Activated CD4-positive, alpha-beta T cell treated with anti-CD3 and anti-CD28 coated beads for 36 hours (primary cell): ENCODE results near the gene HSBP1L1. TPM values are rescaled to one million over a fixed set of nuclear protein-coding genes. Genes with fewer than 3 reads are reported as not detected.

ENCODE experiments used
- ATAC-seq: fragments of 200-7000 bp; cut with Tn5 transposase; one replicate; pipeline ENCODE4 v1.10.0; 2021; ENCODE audit warnings: mild to moderate bottlenecking, moderate library complexity
- CTCF ChIA-PET: fragments of 350-600 bp; sonication (Branson Sonifier 250); formaldehyde crosslinking; loops from one replicate; lab custom pipeline; 2021; ENCODE audit warnings: antibody characterized with exemption; lab: Charles Lee
- POLR2A ChIA-PET: fragments of 350-600 bp; sonication (Branson Sonifier 250); formaldehyde crosslinking; loops from one replicate; lab custom pipeline; 2021; ENCODE audit warnings: antibody characterized with exemption, inconsistent platforms; lab: Charles Lee
- DNase-seq: peaks from one replicate; pipeline ENCODE4 v3.0.0-alpha.2; 2020
- H3K27ac Mint-ChIP-seq: one replicate; pipeline ENCODE4 v1.8.0; 2021; ENCODE audit warnings: mixed read lengths
- H3K27me3 Mint-ChIP-seq: one replicate; pipeline ENCODE4 v1.8.0; 2021; ENCODE audit warnings: mixed read lengths
- H3K36me3 Mint-ChIP-seq: one replicate; pipeline ENCODE4 v1.8.0; 2021; ENCODE audit warnings: low read depth, mixed read lengths
- H3K4me1 Mint-ChIP-seq: one replicate; pipeline ENCODE4 v1.8.0; 2021; ENCODE audit warnings: mixed read lengths
- H3K4me3 Mint-ChIP-seq: one replicate; pipeline ENCODE4 v1.8.0; 2021; ENCODE audit warnings: mild to moderate bottlenecking, moderate library complexity, mixed read lengths
- H3K9me3 Mint-ChIP-seq: one replicate; pipeline ENCODE4 v1.8.0; 2021; ENCODE audit warnings: low read depth, mixed read lengths
- intact Hi-C, 2 experiments: fragments of 100-400 bp; cut with DNase I in 1 of 2; cut with micrococcal nuclease in 1 of 2; formaldehyde crosslinking; loops; one replicate each; pipeline versions ENCODE4 v1.14.2 to v1.15.1; 2022 to 2024; cut with DNase I, micrococcal nuclease
- total RNA-seq, 2 experiments: library from RNA; stranded (reverse); gene quantifications; one replicate each; pipeline ENCODE4 v1.2.3, GENCODE V29; 2021

Gene HSBP1L1
- total RNA-seq, 2 experiments from 2014 or later, result 14.4 to 16.9 TPM

- Mint-ChIP-seq H3K36me3 (peaks cover 10% of the 10 kb centered on the region), H3K27me3 (no peaks in the 10 kb centered on the region), H3K27ac (no peak overlapping the region), H3K4me3 (no peak overlapping the region), H3K9me3 (no peaks in the 10 kb centered on the region), H3K4me1 (peaks cover 45% of the 10 kb centered on the region)
- intact Hi-C loops, result no loop called here
- DNase-seq, result no peak
- ChIA-PET CTCF (no interaction called here), POLR2A (no interaction called here)
- no peak for ATAC-seq
Observed at GRCh38 chr18:79948719-79949411, 15.6 kb upstream of the HSBP1L1 start.

- peaks cover 10% of the 10 kb centered on the region for H3K36me3 Mint-ChIP-seq
- peaks cover 41% of the 10 kb centered on the region for H3K4me1 Mint-ChIP-seq
- ATAC-seq (no peak), DNase-seq (peak; percentile 34)
- intact Hi-C loops, result loop anchor here (2.0 to 5.0 kb wide), 3 partner anchors 39 to 883 kb away; partner anchors contain the start of genes ATP9B (in 1 of the 2) and TXNL4A (in 1 of the 2)
- ChIA-PET POLR2A (no interaction called here), CTCF (interaction anchor here (0.6 to 0.9 kb wide), 3 partner anchors 10 to 87 kb away, joined by 3 to 5 read pairs (median 3); no protein-coding TSS in a partner anchor)
- H3K4me3 Mint-ChIP-seq, result peak overlapping the region; percentile 82
- no peaks in the 10 kb centered on the region for H3K27me3 Mint-ChIP-seq
- H3K27ac Mint-ChIP-seq, result peak overlapping the region; percentile 81
- no peaks in the 10 kb centered on the region for H3K9me3 Mint-ChIP-seq
Observed at GRCh38 chr18:79949697-79950487, 14.6 kb upstream of the HSBP1L1 start.

GRCh38 chr18:79950515-79951341, 13.7 kb upstream of the HSBP1L1 start:
- Mint-ChIP-seq H3K27me3 (no peaks in the 10 kb centered on the region), H3K9me3 (no peaks in the 10 kb centered on the region), H3K27ac (peak overlapping the region; percentile 81), H3K36me3 (peaks cover 10% of the 10 kb centered on the region), H3K4me1 (peaks cover 41% of the 10 kb centered on the region), H3K4me3 (peak overlapping the region; percentile 82)
- intact Hi-C loops, result loop anchor here (1.0 to 5.0 kb wide), 8 partner anchors 14 to 883 kb away; partner anchors contain the start of genes RBFA (in 2 of the 2), TXNL4A (in 2 of the 2), ADNP2 (in 1 of the 2) and ATP9B (in 1 of the 2)
- peak; percentile 48 for DNase-seq
- peak; percentile 17 for ATAC-seq
- CTCF ChIA-PET, result interaction anchor here (0.9 to 1.6 kb wide), 2 partner anchors 17 to 32 kb away, joined by 3 read pairs; no protein-coding TSS in a partner anchor
- POLR2A ChIA-PET, result interaction anchor here (1.0 kb wide), 1 partner anchor 13 kb away, joined by 3 read pairs; no protein-coding TSS in a partner anchor

GRCh38 chr18:79951545-79952455, 12.6 kb upstream of the HSBP1L1 start, which contains the start of gene SLC66A2:
TSS of gene SLC66A2 (minus strand) at chr18:79951653. CDS start at chr18:79950926, 727 bp downstream.
- POLR2A ChIA-PET, result interaction anchor here (0.6 to 1.0 kb wide), 3 partner anchors 12 to 506 kb away, joined by 3 read pairs; no protein-coding TSS in a partner anchor

GRCh38 chr18:79952456-79952995, 11.9 kb upstream of the HSBP1L1 start:
- ATAC-seq, result no peak
- no peaks in the 10 kb centered on the region for H3K9me3 Mint-ChIP-seq
- no peak for DNase-seq
- peaks cover 10% of the 10 kb centered on the region for H3K36me3 Mint-ChIP-seq
- ChIA-PET POLR2A (no interaction called here), CTCF (interaction anchor here (0.5 to 1.6 kb wide), 2 partner anchors 9 to 15 kb away, joined by 3 read pairs; no protein-coding TSS in a partner anchor)
- H3K27ac Mint-ChIP-seq, result no peak overlapping the region
- H3K27me3 Mint-ChIP-seq, result no peaks in the 10 kb centered on the region
- H3K4me1 Mint-ChIP-seq, result peaks cover 37% of the 10 kb centered on the region
- H3K4me3 Mint-ChIP-seq, result peak overlapping the region; percentile 40
- intact Hi-C loops, result loop anchor here in 1 of 2 experiments (5.0 kb wide), 2 partner anchors 550 to 885 kb away; partner anchors contain the start of gene ATP9B

More at GRCh38 chr18:79951545-79952455, 12.6 kb upstream of the HSBP1L1 start, which contains the start of gene SLC66A2:
- peaks cover 39% of the 10 kb centered on the region for H3K4me1 Mint-ChIP-seq
- H3K9me3 Mint-ChIP-seq, result no peaks in the 10 kb centered on the region
- CTCF ChIA-PET, result interaction anchor here (1.6 kb wide), 1 partner anchor 16 kb away, joined by 3 read pairs; no protein-coding TSS in a partner anchor
- peaks cover 10% of the 10 kb centered on the region for H3K36me3 Mint-ChIP-seq
- no peaks in the 10 kb centered on the region for H3K27me3 Mint-ChIP-seq
- intact Hi-C loops, result loop anchor here (1.0 to 5.0 kb wide), 8 partner anchors 13 to 884 kb away; partner anchors contain the start of genes RBFA (in 2 of the 2), TXNL4A (in 2 of the 2), ADNP2 (in 1 of the 2) and ATP9B (in 1 of the 2)
- DNase-seq, result peak; percentile 97
- peak; percentile 87 for ATAC-seq
- peak within 1 kb of the TSS; percentile 82 for H3K4me3 Mint-ChIP-seq
- peak within 1 kb of the TSS; percentile 81 for H3K27ac Mint-ChIP-seq

- intact Hi-C loops, result loop anchor here in 1 of 2 experiments (5.0 kb wide), 2 partner anchors 551 to 886 kb away; partner anchors contain the start of gene ATP9B
- ChIA-PET POLR2A (no interaction called here), CTCF (interaction anchor here (0.5 kb wide), 1 partner anchor 9 kb away, joined by 3 read pairs; no protein-coding TSS in a partner anchor)
- Mint-ChIP-seq H3K4me3 (no peak overlapping the region), H3K27ac (no peak overlapping the region), H3K9me3 (no peaks in the 10 kb centered on the region), H3K36me3 (peaks cover 10% of the 10 kb centered on the region), H3K27me3 (no peaks in the 10 kb centered on the region), H3K4me1 (peaks cover 37% of the 10 kb centered on the region)
- ATAC-seq (no peak), DNase-seq (no peak)
Observed at GRCh38 chr18:79952996-79953559, 11.4 kb upstream of the HSBP1L1 start.

- Mint-ChIP-seq H3K9me3 (no peaks in the 10 kb centered on the region), H3K27ac (no peak overlapping the region), H3K27me3 (no peaks in the 10 kb centered on the region), H3K4me3 (no peak overlapping the region), H3K4me1 (peaks cover 27% of the 10 kb centered on the region), H3K36me3 (peaks cover 3% of the 10 kb centered on the region)
- ChIA-PET POLR2A (no interaction called here), CTCF (no interaction called here)
- ATAC-seq, result peak; percentile 28
- intact Hi-C loops, result loop anchor here in 1 of 2 experiments (5.0 kb wide), 2 partner anchors 552 to 887 kb away; partner anchors contain the start of gene ATP9B
- peak; percentile 65 for DNase-seq
Observed at GRCh38 chr18:79953971-79954651, 10.3 kb upstream of the HSBP1L1 start.

- POLR2A ChIA-PET, result no interaction called here
- no peaks in the 10 kb centered on the region for H3K9me3 Mint-ChIP-seq
- no peaks in the 10 kb centered on the region for H3K27me3 Mint-ChIP-seq
- CTCF ChIA-PET, result interaction anchor here (1.1 kb wide), 1 partner anchor 12 kb away, joined by 3 read pairs; no protein-coding TSS in a partner anchor
- intact Hi-C loops, result loop anchor here in 1 of 2 experiments (5.0 kb wide), 2 partner anchors 552 to 887 kb away; partner anchors contain the start of gene ATP9B
- no peak overlapping the region for H3K4me3 Mint-ChIP-seq
- ATAC-seq (no peak), DNase-seq (no peak)
- peaks cover under 1% of the 10 kb centered on the region for H3K36me3 Mint-ChIP-seq
- H3K4me1 Mint-ChIP-seq, result peaks cover 24% of the 10 kb centered on the region
- H3K27ac Mint-ChIP-seq, result no peak overlapping the region
Observed at GRCh38 chr18:79954791-79955190, 9.7 kb upstream of the HSBP1L1 start.
